Osteocyte (in vitro differentiated cells): ENCODE data around the gene FHL2. TPM values are rescaled to one million over a fixed set of nuclear protein-coding genes. Genes with fewer than 3 reads are reported as not detected.

Source experiments
- DNase-seq: peaks from one replicate; pipeline ENCODE4 v3.0.0; 2021; ENCODE audit warnings: mixed read lengths; ENCODE audit not compliant: unreplicated experiment; ENCODE audit errors: extremely low spot score
- H3K27ac Mint-ChIP-seq: one replicate; pipeline ENCODE4 v1.8.0; 2021; ENCODE audit warnings: mild to moderate bottlenecking, mixed read lengths; ENCODE audit not compliant: unreplicated experiment
- H3K27me3 Mint-ChIP-seq: one replicate; pipeline ENCODE4 v1.8.0; 2021; ENCODE audit warnings: mixed read lengths; ENCODE audit not compliant: unreplicated experiment
- H3K36me3 Mint-ChIP-seq: one replicate; pipeline ENCODE4 v1.8.0; 2021; ENCODE audit warnings: mixed read lengths; ENCODE audit not compliant: unreplicated experiment
- H3K4me1 Mint-ChIP-seq: one replicate; pipeline ENCODE4 v1.8.0; 2021; ENCODE audit warnings: mixed read lengths; ENCODE audit not compliant: unreplicated experiment
- H3K4me3 Mint-ChIP-seq: one replicate; pipeline ENCODE4 v1.8.0; 2021; ENCODE audit warnings: mild to moderate bottlenecking, moderate library complexity, mixed read lengths; ENCODE audit not compliant: unreplicated experiment
- H3K9me3 Mint-ChIP-seq: one replicate; pipeline ENCODE4 v1.8.0; 2021; ENCODE audit warnings: mixed read lengths; ENCODE audit not compliant: unreplicated experiment
- total RNA-seq: library from RNA; stranded (reverse); gene quantifications from 2 replicates; pipeline ENCODE4 v1.2.1, GENCODE V29; 2021
- TF ChIP-seq, protein P1 (sequence below): fragments of 200-600 bp; sonication (generic); IDR thresholded peaks from 2 replicates; pipeline ENCODE4 v1.5.0; 2021; ENCODE audit warnings: antibody characterized with exemption, mild to moderate bottlenecking, moderate library complexity

FHL2 gene
- total RNA-seq, 1 donor from 2014 or later: 76.8 TPM

DNA sequence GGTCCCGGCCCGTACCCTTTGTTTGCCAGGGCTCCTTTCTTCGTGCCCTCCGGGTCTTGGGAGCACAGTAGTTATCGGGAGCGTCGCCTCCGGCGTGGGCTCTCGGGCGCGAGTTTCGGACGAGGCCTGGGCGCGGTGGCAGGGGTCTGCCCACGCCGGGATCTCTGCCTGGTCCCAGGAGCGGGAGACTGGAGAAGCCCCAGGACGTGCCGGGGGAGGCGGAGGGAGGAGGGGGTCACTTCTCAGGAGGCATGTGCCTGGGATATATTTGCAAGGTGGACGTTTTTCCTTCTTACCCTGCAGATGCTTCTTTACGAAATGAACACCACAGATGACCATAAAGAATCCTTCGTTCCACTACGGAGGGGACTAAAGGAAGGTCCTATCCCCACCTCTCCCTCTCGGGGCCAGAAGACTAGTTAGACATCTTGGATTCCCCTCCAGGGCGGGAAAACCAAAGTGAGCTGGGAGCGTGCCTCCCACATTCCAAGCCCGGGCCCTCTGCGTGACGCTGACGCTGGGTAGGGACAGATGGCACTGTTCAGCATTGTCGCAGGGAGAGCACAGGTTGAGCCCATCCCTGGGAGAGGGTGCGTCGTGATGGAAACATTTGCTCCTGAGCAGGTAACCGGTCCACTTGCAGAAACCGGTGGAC is 483 bp upstream of the FHL2 start:
- Mint-ChIP-seq H3K4me3 (peak overlapping the region; percentile 6), H3K27me3 (no peaks in the 10 kb centered on the region), H3K36me3 (peaks cover 16% of the 10 kb centered on the region), H3K9me3 (no peaks in the 10 kb centered on the region), H3K27ac (no peak overlapping the region), H3K4me1 (peaks cover 48% of the 10 kb centered on the region)
- TF ChIP-seq, protein P1, sequence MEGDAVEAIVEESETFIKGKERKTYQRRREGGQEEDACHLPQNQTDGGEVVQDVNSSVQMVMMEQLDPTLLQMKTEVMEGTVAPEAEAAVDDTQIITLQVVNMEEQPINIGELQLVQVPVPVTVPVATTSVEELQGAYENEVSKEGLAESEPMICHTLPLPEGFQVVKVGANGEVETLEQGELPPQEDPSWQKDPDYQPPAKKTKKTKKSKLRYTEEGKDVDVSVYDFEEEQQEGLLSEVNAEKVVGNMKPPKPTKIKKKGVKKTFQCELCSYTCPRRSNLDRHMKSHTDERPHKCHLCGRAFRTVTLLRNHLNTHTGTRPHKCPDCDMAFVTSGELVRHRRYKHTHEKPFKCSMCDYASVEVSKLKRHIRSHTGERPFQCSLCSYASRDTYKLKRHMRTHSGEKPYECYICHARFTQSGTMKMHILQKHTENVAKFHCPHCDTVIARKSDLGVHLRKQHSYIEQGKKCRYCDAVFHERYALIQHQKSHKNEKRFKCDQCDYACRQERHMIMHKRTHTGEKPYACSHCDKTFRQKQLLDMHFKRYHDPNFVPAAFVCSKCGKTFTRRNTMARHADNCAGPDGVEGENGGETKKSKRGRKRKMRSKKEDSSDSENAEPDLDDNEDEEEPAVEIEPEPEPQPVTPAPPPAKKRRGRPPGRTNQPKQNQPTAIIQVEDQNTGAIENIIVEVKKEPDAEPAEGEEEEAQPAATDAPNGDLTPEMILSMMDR: no peak
- DNase-seq: peak; percentile 80

DNA sequence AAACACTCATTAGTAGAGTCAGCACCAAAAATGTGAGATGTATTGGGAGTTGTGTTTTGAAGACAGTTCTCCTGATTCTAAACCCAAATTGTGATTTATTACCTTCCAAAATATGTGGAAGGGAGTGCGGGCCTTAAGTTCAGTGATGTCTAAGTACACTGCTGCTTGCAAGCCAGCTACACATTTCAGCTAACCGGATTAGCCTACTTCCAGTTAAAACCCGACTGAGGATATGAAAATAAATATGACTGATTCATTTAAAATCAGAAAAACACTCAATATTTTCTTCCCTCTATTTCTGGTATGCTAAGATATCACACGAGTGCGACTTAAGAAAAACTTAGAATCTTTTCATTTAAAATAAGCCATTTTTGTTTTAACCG is 907 bp downstream of the FHL2 start:
- TF ChIP-seq, protein P1: no peak
- peak overlapping the region; percentile 92 for H3K4me3 Mint-ChIP-seq
- no peak for DNase-seq
- H3K9me3 Mint-ChIP-seq: no peaks in the 10 kb centered on the region
- H3K27me3 Mint-ChIP-seq: no peaks in the 10 kb centered on the region
- peaks cover 48% of the 10 kb centered on the region for H3K4me1 Mint-ChIP-seq
- H3K36me3 Mint-ChIP-seq: peaks cover 28% of the 10 kb centered on the region
- peak overlapping the region; percentile 94 for H3K27ac Mint-ChIP-seq

GRCh38 chr2:105397025-105397722 is 1.7 kb downstream of the FHL2 start:
- TF ChIP-seq, protein P1: no peak
- peaks cover 32% of the 10 kb centered on the region for H3K36me3 Mint-ChIP-seq
- H3K9me3 Mint-ChIP-seq: no peaks in the 10 kb centered on the region
- no peak for DNase-seq
- peak overlapping the region; percentile 92 for H3K4me3 Mint-ChIP-seq
- H3K27me3 Mint-ChIP-seq: no peaks in the 10 kb centered on the region
- H3K4me1 Mint-ChIP-seq: peaks cover 56% of the 10 kb centered on the region
- peak overlapping the region; percentile 94 for H3K27ac Mint-ChIP-seq

DNA sequence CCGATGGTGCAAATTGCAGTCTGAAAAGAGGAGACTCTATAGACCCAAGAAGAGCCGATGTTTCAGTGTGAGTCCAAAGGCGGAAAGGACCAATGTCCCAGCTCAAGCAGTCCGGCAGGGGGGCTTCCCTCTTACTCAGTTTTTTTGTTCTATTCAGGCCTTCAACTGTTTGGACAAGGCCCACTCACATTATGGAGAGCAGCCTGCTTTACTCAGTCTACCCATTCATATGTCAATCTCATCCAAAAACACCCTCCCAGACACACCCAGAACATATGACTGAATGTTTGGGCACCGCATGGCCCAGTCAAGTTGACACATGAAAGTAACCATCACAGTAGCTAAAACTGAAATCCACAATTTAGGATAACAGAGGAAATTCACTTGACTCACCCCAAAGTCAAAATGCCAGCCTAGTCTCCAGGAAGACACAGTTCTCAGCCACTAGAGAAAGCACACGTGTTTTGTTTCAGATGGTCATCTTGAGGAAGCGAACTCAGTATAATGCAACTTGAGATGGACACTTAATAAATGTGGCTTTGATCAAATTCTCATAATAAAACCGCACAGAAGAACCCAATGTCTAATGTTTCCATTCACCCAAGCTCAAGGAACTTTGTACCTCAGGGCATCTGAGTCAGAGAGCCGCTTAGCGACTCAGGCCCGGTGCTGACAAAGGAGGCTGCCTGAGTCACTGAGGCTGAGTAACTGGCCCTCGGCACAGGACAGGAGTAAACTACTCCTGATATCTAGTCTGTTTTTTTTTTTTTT is 2.4 kb downstream of the FHL2 start:
- H3K4me1 Mint-ChIP-seq: peaks cover 62% of the 10 kb centered on the region
- H3K9me3 Mint-ChIP-seq: no peaks in the 10 kb centered on the region
- H3K36me3 Mint-ChIP-seq: peaks cover 32% of the 10 kb centered on the region
- TF ChIP-seq, protein P1: no peak
- peak overlapping the region; percentile 94 for H3K27ac Mint-ChIP-seq
- peak overlapping the region; percentile 92 for H3K4me3 Mint-ChIP-seq
- DNase-seq: peak; percentile 88
- no peaks in the 10 kb centered on the region for H3K27me3 Mint-ChIP-seq

GRCh38 chr2:105395691-105396090 is 3.2 kb downstream of the FHL2 start:
- TF ChIP-seq, protein P1: no peak
- H3K4me1 Mint-ChIP-seq: peaks cover 68% of the 10 kb centered on the region

More at GRCh38 chr2:105395691-105396090, 3.2 kb downstream of the FHL2 start:
- no peak for DNase-seq
- Mint-ChIP-seq H3K27me3 (no peaks in the 10 kb centered on the region), H3K27ac (peak overlapping the region; percentile 94), H3K9me3 (no peaks in the 10 kb centered on the region), H3K4me3 (peak overlapping the region; percentile 92), H3K36me3 (peaks cover 37% of the 10 kb centered on the region)
